ENCODE data around the gene CEMIP.
A peak's percentile ranks its signal among the peaks of the same experiment; 100 is the strongest.

Gene CEMIP

GRCh38 chr15:80743189-80743833 is 35.9 kb upstream of the CEMIP start:
- Histone ChIP-seq H3K9me3 (no peaks in the 10 kb centered on the region), H3K4me3 (no peak overlapping the region), H3K4me1 (peaks cover 0 to 25% (median 2%) of the 10 kb centered on the region in 4 donors), H3K27me3 (no peaks in the 10 kb centered on the region), H3K27ac (peak overlapping the region in 1 of 2 donors; percentile 29), H3K36me3 (no peaks in the 10 kb centered on the region)
- no peak for DNase-seq
- intact Hi-C loops (cut with DNase I; ENCODE audit: low total_unique reads) = no loop called here
- no peak for TF ChIP-seq CTCF (IDR thresholded peaks at IDR 0.05)

GRCh38 chr15:80744415-80744814 is 34.8 kb upstream of the CEMIP start:
- intact Hi-C loops (cut with DNase I; ENCODE audit: low total_unique reads) = no loop called here
- no peak overlapping the region for H3K27ac ChIP-seq
- peaks cover 0 to under 1% (median 0%) of the 10 kb centered on the region in 3 donors for H3K36me3 ChIP-seq
- DNase-seq = no peak
- H3K4me1 ChIP-seq = peaks cover 0 to 25% (median 2%) of the 10 kb centered on the region in 4 donors
- no peak overlapping the region for H3K4me3 ChIP-seq
- no peaks in the 10 kb centered on the region for H3K9me3 ChIP-seq
- H3K27me3 ChIP-seq = no peaks in the 10 kb centered on the region
- TF ChIP-seq CTCF (IDR thresholded peaks at IDR 0.05) = no peak

- peak overlapping the region in 1 of 2 donors; percentile 19 for H3K27ac ChIP-seq
- H3K4me3 ChIP-seq = no peak overlapping the region
- H3K9me3 ChIP-seq = no peaks in the 10 kb centered on the region
- peaks cover 0 to 5% (median under 1%) of the 10 kb centered on the region in 3 donors for H3K36me3 ChIP-seq
- no peaks in the 10 kb centered on the region for H3K27me3 ChIP-seq
- no peak for DNase-seq
- intact Hi-C loops (cut with DNase I; ENCODE audit: low total_unique reads) = no loop called here
- peaks cover 0 to 25% (median 2%) of the 10 kb centered on the region in 4 donors for H3K4me1 ChIP-seq
- TF ChIP-seq CTCF (IDR thresholded peaks at IDR 0.05) = no peak
Measured at GRCh38 chr15:80744826-80745225, 34.3 kb upstream of the CEMIP start.

- Histone ChIP-seq H3K4me3 (no peak overlapping the region), H3K4me1 (peaks cover 0 to 25% (median 2%) of the 10 kb centered on the region in 4 donors), H3K27me3 (no peaks in the 10 kb centered on the region), H3K27ac (no peak overlapping the region), H3K9me3 (no peaks in the 10 kb centered on the region), H3K36me3 (peaks cover 0 to 13% (median 11%) of the 10 kb centered on the region in 3 donors)
- no peak for TF ChIP-seq CTCF (IDR thresholded peaks at IDR 0.05)
- intact Hi-C loops (cut with DNase I; ENCODE audit: low total_unique reads) = no loop called here
- no peak for DNase-seq
Measured at GRCh38 chr15:80745888-80746287, 33.3 kb upstream of the CEMIP start.

- peaks cover 0 to 18% (median 13%) of the 10 kb centered on the region in 3 donors for H3K36me3 ChIP-seq
- H3K4me1 ChIP-seq = peaks cover 0 to 25% (median 2%) of the 10 kb centered on the region in 4 donors
- no peaks in the 10 kb centered on the region for H3K9me3 ChIP-seq
- no peak overlapping the region for H3K27ac ChIP-seq
- H3K27me3 ChIP-seq = no peaks in the 10 kb centered on the region
- intact Hi-C loops (cut with DNase I; ENCODE audit: low total_unique reads) = no loop called here
- no peak overlapping the region for H3K4me3 ChIP-seq
- no peak for DNase-seq
- TF ChIP-seq CTCF (IDR thresholded peaks at IDR 0.05) = no peak
Measured at GRCh38 chr15:80747317-80748053, 31.7 kb upstream of the CEMIP start.

Measured in tibial artery (tissue), 4 donors.